Stimulated activated CD8-positive, alpha-beta memory T cell treated with anti-CD3 and anti-CD28 coated beads, Interleukin-7, amount 100 ng/mL, for 48 hours (primary cell): ENCODE data around the gene CAMSAP1.

Source experiments
- DNase-seq, 2 donors: peaks; one replicate each; pipeline ENCODE4 v3.0.0-alpha.2; 2020; ENCODE audit warnings: low read depth in 1 of 2; ENCODE audit errors: extremely low read depth in 1 of 2

The CAMSAP1 gene

DNA sequence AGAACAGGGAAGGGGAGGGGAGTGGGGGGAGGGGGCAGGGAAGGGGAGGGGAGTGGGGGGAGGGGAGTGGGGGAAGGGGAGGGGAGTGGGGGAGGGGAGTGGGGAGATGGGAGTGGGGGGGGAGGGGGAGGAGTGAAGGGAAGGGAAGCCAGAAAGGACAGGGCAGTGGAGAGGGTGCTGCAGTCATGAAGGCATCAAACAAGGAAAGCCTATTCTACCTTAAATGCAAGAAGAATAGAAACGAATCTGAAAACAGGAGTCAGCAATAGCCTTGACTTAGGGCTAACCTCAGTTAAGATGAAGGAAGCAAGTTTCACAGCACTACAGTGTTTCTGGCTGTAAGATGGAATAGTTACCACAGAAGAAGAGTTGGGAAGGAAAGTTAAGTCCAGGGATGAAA lies 59.5 kb downstream of the CAMSAP1 start:
- DNase-seq = no peak

- DNase-seq = no peak
Measured at GRCh38 chr9:135840539-135840938, 66.8 kb downstream of the CAMSAP1 start.

GRCh38 chr9:135840107-135840506 lies 67.2 kb downstream of the CAMSAP1 start:
- no peak for DNase-seq

- no peak for DNase-seq
Measured at GRCh38 chr9:135839516-135839915, 67.8 kb downstream of the CAMSAP1 start.

- no peak for DNase-seq
Measured at GRCh38 chr9:135835131-135835530, 72.2 kb downstream of the CAMSAP1 start.

- DNase-seq = no peak
Measured at GRCh38 chr9:135833864-135834263, 73.5 kb downstream of the CAMSAP1 start.

- DNase-seq = no peak
Measured at GRCh38 chr9:135830496-135830895, 76.8 kb downstream of the CAMSAP1 start.

- DNase-seq = no peak
Measured at GRCh38 chr9:135828656-135829055, 78.7 kb downstream of the CAMSAP1 start.

- DNase-seq = no peak
Measured at GRCh38 chr9:135827866-135828580, 79.3 kb downstream of the CAMSAP1 start.

- no peak for DNase-seq
Measured at GRCh38 chr9:135827301-135827700, 80.0 kb downstream of the CAMSAP1 start.

DNA sequence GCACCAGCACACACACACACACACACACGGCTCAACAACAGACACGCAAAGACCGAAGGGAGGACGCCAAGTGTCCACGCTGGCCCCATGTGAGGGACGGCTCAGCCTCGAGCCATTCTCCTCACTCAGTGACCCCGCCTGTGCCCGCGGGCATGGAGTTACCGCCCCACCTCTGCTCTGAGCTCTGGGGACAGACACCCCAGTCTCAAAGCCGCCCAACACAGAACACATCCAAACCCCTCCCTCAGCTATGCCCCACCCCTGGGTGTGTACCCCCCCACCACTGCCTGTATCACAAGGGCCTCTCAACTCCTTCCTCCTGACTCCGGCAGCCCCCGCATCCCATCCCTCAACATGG lies 81.2 kb downstream of the CAMSAP1 start:
- no peak for DNase-seq

DNA sequence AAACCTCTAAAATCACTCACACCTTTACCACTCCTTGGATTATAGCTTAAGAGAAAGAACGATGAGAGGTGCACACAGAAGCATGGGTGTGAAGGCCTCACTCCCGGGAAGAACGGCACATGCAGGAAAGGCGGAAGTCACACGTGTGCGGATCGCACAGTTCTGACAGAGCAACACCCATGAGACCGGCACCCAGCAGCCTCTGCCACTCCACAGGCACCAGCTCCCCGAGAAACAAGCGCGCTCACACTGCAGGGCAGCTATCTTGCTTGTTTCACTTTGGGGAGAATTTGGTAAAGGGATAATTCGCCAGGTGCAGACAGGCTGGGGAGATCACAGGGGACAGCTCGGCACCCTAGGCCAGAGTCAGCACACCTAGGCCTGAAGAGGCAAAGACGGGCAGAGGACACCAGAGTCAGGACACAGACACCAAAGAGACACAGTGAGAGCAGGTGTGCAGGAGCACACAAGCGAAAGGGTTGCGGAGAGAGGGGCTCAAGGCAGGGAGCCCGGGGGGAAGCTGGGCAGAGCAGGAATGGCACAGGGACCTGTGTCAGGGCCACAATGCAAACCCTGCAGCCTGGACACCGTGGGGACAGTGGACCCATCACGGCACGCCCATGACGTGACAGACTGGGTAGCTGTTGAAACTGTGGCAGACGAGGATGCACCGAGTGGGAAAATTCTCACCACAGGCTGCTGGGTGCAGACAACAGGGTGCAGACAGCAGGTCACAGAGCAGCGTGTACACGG lies 81.7 kb downstream of the CAMSAP1 start:
- no peak for DNase-seq

DNA sequence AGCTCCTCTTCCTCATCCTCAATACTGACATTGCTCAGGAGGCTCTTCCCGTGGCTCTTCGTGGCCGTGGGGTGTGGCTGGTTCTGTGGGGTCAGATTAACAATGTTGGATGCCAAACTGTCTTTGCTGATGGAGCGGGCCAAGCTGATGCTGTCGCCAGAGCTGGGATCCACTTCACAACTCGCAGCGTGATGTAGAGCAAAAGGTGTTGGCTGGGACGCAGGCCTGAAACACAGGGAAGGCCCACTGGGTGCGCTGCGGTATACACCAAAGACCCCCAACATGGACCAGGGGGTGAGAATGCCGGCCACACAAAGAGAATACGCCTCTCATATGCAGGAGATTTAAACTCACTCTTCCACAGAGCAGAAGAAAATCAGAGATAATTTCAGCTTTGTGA lies 84.3 kb downstream of the CAMSAP1 start:
- DNase-seq = no peak

GRCh38 chr9:135822374-135822755 lies 85.0 kb downstream of the CAMSAP1 start:
- no peak for DNase-seq

DNA sequence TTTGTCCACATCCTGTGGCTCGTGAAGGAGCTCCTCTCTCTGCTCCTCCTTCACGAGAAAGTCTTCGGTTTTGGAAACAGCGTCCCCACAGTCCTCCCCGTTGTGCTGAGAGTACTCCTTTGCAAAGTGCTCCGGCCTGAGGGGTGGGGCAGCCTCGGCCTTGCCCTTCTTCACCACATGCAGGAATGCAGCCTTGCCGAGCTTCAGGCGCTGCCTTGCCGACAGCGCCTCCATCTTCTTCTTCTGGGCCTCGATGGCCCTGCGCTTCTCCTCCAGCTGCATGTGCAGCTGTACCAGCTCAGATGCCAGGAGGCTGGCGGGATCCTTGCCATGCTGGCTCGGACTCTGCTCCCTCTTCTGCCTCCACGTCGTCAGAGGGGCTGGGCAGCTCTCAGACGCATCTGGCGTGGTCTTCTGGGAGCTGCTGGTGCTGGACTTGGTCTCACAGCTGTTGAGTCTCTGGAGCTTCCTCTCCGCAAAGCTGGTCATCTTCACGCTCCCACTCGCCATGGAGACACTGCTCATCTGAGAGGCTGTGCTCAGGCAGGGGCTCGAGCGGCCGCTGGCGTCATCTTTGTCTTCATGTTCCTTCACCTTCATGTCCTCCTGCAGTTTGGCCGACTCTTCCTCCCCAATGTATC lies 85.5 kb downstream of the CAMSAP1 start:
- no peak for DNase-seq

DNA sequence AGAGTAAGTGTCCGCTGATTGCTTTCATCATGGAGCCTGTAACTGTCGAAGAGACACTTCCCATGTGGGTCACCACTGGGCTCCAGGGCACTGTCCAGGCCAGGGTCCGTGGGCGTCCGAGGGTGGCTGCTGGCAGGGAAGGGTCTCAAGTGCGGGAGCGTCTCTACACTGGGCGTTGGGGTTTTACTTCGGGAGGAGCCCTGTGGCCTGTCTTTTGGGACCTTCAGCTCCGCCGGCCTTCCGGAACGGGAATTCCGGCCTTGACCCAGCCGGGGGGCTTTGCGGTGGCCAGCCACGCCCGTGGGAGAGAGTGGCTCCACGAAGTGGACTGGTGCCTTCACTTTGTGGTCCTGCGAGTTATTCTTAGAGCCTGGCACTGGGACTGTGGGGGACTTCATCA lies 86.2 kb downstream of the CAMSAP1 start:
- no peak for DNase-seq

DNA sequence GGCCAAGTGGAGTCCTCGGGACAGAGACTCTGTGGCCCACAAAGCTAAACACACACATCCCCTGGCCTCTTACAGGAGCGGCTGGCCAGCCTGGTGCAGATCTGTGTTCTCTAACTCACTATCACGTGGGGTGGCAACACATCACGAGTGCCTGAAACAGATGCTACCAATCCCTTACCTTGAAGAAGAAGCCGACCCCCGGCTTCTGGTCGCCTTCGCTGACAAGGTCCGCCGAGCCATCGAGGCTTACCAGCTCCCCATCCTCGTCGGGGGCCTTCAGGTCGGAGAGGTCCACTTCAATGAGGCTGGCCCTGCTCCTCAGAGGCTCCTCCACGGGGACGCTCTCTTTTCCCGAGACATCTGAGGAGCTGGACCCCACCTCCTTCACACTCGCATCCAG lies 86.7 kb downstream of the CAMSAP1 start:
- no peak for DNase-seq

DNA sequence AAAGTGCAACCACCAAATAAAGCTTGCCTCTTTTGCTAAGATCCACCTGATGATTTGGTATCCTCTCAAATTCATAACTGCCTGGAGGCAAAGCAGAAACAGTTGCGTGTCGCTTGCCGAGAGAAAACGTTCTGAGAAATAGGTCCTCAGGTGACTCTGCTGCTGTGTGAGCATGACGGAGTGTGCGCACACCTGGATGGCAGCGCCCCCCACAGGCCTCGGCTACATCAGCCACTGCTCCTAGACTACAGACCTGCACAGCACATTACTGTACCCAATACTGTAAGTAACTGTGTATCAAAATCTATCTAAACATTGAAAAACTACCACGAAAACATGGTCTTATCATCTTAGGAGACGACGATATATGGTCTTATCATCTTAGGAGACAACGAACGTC lies 87.4 kb downstream of the CAMSAP1 start:
- DNase-seq = no peak

DNA sequence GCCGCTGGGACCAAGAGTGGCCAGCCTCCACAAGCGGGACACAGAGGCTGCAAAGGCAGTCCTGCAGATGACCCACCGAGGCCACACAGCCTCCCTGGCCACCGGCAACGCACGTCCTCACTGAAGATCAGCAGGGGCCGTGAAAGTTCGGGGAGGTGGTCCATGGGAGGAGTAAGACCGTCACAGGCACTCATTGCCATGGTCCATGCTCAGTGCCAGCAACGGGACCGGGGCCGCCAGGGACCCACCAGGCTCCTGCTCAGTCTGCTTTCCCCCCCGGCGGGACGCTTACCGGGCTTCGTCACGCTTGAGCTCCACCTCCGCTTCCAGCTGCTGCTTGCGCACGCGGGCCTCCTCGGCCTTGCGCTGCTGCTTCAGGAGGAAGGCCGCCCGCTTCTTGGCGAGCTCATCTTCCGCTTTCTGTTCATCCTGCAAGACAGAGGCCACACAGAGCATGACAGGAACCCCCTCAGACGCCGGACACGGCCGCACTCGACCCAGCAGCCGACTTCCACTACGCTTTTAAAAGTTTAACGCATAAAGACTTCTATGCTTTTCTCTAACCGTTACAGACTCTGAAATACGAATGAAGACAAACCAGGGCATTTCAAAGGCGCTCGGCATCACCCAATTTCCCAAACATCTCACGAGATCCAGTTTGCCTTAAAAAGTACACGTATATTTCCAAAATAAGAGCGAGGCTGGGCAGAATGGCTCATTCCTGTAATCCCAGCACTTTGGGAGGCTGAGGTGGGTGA lies 88.4 kb downstream of the CAMSAP1 start:
- DNase-seq = no peak

DNA sequence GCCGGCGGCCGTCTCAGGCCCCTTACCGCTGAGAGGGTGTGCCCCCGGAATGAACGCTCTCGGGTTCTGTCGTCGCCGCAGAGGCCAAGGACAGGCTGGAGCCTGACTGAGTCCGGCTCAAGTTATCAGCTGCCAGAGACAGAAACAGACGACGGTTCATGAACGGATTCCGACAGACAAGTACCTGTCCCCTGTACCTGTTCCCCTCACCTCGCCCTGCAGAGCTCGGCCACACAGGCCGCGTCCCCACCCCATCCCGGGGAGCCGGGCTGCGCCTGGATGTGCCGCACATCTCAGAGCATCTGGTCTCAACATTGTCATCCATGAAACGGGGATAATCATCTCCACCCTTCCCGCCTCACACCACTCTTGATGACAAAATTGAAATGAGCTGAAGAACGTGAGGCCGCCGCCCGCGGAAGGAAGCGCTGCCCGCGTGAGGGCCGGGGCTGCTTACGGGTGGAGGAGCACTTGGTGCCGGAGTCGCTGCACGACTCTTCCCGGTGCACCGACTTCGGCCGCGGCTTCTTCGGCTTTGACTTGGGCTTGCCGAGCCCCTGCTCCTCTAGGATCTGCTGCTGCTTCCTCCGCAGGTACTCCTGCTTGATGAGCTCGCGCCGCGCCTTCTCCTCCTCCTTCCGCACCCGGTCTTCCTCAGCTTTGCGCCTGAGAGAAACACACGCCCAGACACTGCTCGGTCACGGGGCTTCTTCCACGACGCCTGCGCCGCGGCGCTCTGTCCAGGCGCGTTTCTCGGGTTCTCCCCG lies 89.2 kb downstream of the CAMSAP1 start:
- DNase-seq = no peak

- no peak for DNase-seq
Measured at GRCh38 chr9:135816651-135816970, 90.7 kb downstream of the CAMSAP1 start.
